HK-2 (cell line): Measurements from ENCODE around the gene TBC1D9B.
"Not testable (repeated sequence)": the region's sequence is repeated elsewhere in the genome, so short reads cannot be mapped to it uniquely, and the experiment has no call there.

Source experiments
- DNase-seq: peaks from one replicate; pipeline ENCODE4 v3.0.0-alpha.2; 2018; ENCODE audit not compliant: unreplicated experiment

The TBC1D9B gene

DNA sequence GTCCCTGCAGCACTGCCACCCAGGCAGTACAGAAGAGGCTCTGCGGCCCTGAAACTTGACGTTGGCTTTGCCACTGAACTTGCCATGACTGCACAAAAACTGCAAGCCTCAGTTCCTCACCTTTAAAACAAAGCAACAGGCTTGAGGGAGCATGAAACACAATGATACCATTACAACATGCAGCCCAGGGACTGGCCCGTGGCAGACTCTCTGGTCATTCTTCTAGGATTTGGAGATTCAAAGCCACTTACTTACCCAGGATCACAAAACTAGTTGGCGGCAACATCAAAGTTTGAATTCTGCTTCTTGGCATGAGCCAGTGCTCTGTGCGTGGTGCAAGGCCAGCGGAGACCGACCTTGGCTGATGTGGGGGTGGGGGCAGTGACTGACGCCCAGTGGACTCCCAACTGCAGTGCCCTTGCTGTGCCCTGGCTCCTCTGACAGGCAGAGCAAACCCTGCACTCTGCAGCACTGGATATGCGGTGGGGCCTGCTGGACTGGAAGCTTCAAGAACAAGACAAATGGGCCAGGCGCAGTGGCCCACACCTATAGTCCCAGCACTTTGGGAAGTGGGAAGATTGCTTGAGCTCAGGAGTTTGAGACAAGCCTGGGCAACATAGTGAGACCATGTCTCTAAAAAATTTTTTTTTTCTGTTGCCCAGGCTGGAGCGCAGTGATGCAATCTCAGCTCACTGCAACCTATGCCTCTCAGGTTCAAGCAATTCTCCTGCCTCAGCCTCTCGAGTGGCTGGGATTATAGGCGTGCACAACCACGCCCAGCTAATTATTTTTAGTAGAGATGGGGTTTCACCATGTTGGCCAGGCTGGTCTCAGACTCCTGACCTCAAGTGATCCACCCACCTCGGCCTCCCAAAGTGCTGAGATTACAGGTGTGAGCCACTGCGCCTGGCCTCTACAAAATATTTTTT is 68.1 kb downstream of the TBC1D9B start:
- no peak for DNase-seq

DNA sequence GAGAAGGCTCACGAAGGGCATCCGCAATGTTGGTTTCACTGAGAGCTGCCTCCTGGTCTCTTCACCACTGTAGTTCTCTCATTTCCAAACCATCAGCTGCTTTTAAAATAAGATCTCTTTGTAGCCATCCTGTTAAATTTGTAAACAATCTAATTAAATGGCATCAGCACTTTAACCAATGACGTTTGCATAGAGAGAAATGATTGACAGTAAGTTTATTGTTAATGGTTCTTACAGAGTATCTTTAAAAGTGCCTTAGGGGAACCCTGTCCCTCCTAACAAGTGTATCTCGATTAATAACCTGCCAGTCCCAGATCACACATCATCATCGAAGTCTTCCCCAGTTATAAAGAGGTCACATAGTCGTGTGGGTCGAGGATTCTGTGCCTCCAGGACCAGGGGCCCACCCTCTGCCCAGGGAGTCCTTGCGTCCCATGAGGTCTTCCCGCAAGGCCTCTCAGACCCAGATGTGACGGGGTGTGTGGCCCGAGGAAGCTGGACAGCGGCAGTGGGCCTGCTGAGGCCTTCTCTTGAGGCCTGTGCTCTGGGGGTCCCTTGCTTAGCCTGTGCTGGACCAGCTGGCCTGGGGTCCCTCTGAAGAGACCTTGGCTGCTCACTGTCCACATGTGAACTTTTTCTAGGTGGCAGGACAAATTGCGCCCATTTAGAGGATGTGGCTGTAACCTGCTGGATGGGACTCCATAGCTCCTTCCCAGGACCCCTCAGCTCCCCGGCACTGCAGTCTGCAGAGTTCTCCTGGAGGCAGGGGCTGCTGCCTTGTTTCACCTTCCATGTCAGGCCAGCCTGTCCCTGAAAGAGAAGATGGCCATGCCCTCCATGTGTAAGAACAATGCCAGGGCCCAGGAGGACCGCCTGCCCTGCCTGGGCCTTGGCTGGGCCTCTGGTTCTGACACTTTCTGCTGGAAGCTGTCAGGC is 70.4 kb downstream of the TBC1D9B start:
- DNase-seq, result no peak

DNA sequence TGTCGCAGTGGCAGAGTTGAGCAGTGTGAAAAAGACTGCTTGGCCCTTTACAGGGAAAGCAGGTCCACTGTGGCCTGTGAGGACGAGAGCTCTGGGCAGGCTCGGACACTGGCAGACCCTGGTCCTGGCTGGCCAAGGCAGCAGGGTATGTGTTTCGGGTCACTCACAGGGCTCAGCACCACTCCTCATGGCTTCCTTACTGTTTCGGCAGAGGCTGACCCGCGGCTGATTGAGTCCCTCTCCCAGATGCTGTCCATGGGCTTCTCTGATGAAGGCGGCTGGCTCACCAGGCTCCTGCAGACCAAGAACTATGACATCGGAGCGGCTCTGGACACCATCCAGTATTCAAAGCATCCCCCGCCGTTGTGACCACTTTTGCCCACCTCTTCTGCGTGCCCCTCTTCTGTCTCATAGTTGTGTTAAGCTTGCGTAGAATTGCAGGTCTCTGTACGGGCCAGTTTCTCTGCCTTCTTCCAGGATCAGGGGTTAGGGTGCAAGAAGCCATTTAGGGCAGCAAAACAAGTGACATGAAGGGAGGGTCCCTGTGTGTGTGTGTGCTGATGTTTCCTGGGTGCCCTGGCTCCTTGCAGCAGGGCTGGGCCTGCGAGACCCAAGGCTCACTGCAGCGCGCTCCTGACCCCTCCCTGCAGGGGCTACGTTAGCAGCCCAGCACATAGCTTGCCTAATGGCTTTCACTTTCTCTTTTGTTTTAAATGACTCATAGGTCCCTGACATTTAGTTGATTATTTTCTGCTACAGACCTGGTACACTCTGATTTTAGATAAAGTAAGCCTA is 71.3 kb downstream of the TBC1D9B start:
- no peak for DNase-seq

DNA sequence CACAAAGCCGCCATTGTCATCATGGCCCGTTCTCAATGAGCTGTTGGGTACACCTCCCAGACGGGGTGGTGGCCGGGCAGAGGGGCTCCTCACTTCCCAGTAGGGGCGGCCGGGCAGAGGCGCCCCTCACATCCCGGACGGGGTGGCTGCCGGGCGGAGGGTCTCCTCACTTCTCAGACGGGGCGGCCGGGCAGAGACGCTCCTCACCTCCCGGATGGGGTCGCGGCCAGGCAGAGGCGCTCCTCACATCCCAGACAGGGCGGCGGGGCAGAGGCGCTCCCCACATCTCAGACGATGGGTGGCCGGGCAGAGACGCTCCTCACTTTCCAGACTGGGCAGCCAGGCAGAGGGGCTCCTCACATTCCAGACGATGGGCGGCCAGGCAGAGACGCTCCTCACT is 72.8 kb downstream of the TBC1D9B start:
- DNase-seq, result not testable (repeated sequence)

DNA sequence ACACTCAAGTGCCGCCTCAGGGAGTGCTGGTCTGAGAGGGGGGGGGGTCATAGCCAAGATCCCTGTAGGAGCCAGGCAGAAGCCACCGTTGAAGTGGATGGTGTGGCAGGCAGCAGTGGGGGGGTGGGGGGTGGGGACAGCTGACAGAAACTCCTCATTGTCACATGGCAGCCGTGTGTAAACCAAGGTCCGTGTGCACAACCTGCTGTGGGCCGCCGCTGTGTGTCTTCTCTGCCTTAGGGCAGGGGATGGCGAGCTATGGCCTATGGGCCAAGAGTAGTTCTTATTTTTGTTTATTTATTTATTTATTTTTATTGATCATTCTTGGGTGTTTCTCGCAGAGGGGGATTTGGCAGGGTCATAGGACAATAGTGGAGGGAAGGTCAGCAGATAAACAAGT is 73.6 kb downstream of the TBC1D9B start:
- no peak for DNase-seq

DNA sequence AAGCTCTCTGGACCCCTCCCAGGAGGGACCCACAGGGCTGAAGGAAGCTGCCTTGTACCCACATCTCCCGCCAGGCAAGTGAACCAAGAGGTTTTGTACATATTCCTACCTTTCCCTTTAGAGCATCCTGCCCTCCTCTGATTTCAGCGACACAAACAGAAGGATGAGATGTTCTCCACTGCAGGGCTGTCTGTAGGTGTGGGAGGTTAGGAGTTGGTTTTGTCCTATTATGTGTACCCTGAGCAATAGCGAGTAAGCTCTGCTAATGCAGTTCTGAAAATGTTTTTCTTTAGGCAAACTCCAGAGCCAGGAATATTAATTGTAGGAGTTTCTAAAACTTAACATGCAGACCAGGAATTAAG is 74.0 kb downstream of the TBC1D9B start:
- no peak for DNase-seq

DNA sequence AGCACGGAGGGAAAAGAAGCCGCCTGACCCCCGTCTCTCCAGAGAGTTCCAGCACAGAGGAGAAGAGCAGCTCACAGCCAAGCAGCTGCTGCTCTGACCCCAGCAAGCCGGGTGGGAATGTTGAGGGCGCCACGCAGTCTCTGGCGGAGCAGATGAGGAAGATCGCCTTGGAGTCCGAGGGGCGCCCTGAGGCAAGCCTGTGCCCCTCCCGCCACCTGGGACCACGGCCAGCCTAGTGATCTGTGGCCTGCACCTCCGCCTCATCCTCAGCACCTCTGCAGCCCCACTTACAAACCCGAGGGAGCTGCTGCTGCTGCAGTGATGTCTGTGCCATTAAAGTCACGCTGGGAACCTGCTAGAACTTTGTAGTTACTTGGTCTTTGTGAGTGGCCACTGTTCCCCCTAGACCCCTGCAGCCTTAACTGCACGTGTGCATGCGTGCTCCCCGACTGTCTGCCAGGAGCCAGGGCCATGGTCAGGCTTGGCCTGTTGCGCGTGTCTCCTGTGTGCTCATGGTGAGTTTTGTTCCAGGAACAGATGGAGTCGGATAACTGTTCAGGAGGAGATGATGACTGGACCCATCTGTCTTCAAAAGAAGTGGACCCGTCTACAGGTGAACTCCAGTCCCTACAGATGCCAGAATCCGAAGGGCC is 74.5 kb downstream of the TBC1D9B start:
- no peak for DNase-seq

DNA sequence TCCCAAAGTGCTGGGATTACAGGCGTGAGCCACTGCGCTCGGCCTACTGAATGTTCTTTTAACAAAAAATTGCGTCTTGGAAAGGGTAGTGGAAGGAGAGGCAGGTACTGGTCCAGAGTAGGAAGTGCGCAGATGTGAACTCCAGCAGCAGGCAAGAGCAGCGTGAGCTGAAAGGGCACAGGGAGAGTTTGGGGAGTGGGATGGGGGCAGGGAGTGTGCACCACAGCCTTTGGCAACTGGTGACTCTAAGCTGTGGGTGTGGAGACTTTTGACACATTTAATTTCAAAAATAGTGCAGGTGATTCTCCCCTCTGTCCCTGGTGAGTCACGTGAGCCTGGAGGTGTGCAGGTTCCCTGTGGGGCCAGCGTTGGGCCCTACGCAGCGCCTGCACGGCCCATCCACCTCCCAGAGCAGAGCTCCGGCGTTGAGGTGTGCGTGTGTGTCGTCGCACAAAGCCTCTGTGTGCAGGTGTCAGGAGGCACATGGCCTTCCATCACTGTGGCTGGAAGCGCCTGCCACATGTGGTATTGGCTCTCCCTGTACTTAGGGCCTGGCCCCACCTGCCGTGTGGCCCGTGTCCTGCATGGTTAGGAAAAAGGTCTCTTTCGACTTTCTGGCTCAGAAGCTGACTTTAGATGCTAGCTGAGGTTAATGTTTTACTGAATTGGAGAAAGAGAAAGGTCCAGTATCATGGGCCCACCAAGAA is 75.5 kb downstream of the TBC1D9B start:
- DNase-seq, result no peak

DNA sequence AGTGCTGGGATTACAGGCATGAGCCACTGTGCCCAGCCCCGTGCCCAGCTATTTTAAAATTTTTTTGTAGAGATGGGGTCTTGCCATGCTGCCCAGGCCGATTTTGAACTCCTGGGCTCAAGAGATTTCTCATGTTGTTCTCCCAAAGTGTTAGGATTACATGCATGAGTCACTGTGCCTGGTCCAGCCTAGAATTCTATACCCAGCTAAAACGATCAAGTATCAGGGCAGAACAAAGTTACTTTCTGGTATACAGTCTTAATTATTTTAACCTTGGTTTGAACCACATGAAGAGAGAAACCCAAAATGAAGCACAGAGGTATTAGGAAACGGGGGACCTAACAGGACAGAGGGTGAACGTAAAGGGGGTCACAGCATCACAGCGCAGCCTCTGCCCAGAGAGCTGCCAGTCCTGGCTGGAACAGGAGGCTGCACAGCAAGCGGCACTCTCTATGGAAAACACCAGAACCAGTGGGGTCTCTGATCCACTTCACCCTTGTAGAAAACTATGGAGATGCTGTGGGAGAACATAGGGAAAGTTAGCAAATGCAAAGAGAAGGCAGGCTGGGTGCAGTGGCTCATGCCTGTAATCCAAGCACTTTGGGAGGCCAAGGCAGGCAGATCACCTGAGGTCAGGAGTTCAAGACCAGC is 76.8 kb downstream of the TBC1D9B start:
- DNase-seq, result no peak

DNA sequence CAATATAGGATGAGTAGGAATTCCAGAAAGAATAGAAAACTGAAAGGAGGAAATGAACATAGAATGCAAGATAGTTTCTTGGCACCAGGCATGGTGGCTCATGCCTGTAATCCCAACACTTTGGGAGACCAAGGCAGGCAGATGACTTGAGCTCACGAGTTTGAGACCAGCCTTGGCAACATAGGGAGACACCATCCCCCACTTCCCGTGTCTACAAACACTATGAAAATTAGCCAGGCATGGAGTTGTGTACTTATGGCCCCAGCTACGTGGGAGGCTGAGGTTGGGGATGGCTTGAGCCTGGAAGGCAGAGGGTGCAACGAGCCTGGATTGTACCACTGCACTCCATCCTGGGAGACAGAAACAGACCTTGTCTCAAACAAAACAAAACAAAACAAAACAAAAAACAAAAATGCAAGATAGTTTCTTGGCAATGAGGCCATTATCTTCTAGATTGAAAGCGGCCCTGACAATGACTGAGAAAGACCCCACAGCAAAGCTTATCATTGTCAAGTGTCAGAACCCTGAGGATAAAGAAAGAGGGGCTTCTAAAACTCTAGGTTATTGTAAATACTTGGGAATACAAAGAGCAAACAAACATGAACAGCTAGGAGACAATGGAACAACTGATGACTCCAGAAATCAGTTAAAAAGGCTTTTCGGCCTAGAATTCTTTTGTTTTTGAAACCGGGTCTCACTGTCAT is 77.8 kb downstream of the TBC1D9B start:
- DNase-seq, result no peak

DNA sequence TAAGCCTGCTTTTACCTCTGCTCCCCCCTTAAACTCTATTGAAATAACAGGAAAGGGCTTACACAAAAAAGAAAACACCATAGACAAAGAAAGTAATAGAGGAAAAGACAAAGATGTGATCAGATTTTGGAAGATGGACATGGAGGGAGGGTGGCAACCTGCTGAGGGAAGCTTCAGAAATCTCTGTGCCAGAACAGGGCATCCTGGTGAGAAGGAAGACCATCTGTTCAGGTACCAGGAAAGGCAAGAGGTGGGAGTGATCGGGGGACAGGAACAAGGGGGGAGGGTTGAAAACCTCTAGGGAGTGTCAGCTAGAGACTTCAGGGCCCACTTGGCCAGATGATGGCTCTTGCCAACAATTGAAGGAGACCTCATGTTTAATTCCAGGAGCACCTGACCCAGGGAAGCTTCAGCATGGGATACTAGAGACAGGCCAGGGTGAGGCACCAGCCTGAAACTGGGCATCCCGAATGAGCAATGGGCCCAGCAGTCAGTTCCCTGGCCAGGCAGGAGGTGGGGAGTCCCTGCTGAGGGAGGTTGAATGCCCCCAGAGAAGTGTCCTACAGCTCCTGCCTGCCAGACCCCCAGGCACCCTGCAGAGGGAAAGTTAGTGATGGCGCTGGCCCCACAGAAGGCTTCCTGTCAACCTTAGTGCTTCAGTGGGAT is 78.8 kb downstream of the TBC1D9B start:
- no peak for DNase-seq

DNA sequence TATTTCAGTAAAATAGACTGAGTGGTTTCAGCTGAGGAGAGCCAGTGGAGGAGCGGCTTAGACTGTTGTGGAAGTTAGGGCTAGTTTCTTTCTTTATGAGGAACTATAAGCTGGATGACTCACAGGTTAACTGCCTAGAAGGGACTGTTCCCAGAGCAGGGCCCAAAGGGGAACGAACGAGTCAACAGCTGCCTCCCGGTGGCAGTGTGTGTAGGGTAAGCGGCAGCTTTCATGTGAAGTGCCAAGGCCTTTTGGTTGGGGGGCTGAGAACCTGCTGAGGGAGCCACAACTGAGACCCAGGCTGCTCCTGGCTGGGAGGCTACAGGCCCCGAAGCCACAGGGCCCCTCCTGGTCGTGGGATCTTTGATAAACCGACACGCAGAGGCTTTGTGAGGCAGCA is 80.0 kb downstream of the TBC1D9B start:
- DNase-seq, result no peak

DNA sequence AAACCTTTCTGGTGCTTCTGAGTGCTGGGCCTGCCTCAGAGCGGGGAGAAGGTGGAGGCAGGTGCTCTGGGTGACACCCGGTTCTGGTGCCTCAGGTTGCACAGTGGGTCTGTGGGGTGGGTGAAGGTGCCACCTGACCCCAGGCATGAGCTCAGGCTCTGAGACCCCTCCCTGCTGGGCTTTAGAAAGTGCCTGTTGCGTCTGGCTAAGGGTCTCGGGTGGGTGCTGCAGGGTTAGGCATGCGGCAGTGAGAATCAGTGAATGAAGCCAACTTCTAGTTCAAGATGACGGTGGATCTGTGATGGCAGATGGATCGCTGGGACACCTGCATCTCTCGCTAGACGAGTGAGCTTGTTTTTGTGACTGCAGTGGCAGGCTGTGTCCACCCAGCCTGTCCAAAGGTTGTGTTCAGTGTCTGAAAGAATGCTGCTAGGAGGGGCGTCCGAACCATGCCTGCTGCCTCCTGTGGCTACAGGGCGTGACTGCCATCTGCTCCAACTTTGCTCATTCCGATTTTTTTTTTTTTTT is 82.0 kb downstream of the TBC1D9B start:
- DNase-seq, result no peak

DNA sequence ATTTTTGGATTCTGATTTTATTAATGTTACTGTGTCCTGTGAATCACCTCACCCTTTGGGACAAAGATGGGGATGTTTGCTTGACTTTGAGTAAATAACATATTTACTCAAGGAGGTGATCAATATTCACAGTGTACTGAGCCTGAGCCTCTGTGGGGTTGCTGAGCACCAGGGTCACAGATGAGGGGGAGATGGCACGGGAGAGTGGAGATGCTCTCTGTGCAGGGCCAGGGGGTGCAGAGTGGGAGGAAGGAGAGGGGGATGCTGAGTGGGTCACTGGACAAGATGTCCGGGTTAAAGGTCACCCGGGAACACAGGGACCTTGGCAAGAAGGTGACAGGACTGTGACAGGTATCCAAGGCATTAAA is 83.0 kb downstream of the TBC1D9B start:
- no peak for DNase-seq

DNA sequence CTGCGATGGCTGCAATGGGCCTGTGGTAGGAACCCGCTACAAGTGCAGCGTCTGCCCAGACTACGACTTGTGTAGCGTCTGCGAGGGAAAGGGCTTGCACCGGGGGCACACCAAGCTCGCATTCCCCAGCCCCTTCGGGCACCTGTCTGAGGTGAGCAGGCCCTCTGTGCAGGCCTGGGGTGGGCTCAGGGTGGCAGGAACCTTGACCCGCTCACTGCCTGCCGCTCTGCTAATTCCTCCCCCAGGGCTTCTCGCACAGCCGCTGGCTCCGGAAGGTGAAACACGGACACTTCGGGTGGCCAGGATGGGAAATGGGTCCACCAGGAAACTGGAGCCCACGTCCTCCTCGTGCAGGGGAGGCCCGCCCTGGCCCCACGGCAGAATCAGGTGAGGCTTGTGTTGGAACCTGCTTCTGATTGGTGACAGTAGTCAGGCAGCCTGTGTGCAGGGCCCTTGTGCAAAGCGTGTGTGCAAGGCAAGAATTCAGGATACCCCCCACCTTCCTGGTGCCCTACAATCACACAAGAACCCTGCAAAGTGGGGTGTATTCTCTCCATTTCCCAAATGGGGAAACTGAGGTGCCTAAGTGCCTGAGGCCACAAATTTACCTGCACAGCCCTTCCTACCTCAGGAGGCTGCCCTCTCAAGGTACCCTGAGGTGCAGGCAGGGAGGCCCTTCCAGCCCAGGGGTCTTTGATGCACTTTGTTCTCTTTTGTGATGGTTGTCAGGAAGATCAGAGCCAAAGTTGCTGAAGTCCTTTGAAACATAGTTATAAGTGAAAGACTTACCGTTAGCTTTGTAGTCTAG is 83.6 kb downstream of the TBC1D9B start:
- no peak for DNase-seq

DNA sequence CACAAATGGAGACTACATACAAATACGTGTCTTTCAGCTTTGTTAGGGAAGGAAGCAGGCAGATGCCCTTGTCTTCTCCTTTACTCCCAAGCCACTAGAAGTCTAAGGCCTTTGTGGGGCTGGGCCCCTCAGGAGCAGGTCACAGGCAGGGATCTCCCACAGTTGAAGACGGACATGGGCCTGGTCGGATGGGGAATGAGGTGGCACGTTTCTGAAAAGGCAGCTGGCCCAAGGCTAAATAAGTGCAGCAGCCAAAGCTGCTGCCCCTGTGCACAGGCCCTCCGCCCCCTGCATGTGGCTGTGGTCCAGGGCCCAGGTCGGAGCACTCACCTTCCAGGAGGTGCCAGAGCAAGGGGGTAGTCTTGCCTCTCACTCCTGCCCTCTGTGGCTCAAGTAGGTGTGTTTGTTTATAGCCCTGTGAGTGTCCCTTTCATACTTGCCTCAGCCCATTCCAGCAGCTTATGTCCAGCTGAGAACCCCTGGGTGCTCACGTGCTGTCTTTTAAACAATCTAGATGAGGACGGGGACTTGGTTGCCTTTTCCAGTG is 85.2 kb downstream of the TBC1D9B start:
- DNase-seq, result no peak

DNA sequence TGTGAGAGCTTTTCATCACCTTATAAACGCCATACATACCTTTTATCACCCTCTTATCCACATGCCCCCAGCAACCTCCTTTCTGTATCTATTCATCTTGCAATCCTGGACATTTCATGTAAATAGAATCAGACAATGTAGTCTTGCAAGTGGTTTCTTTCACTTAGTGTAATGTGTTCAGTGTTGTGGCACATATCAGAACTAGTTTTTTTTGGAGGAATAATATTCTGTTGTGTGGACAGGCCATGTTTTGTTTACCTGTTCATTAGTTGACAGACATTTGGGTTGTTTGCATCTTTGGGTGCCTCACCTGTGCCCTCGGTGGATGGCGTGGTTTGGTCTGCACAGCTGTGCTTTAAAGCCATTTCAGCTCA is 85.7 kb downstream of the TBC1D9B start:
- no peak for DNase-seq
